ENCODE data around the gene OSCP1. TPM values are rescaled to one million over a fixed set of nuclear protein-coding genes. Genes with fewer than 3 reads are reported as not detected.
A peak's percentile ranks its signal among the peaks of the same experiment; 100 is the strongest.

OSCP1 gene
- total RNA-seq, 8 experiments from 2014 or later = 7.5 to 31.1 (median 24.6) TPM

DNA sequence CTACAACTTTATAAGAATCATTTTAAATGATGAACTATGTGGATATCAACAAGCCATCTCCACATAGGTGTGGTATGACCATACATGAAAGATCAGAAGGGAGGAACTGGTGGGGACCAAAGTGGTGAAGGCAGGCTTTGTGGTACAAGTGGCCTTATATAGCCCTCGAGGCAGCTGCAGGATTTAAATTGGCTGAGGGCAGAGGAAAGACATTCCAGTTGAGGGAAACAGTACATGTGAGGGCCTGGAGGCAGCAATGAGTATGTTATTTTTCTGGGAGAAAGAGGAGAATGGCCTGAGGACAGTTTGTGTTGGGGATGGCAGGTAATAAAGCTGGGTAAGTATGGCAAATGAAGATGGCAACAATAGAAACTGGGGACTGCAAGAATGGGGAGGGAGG is 17.1 kb downstream of the OSCP1 start:
- no peak for ATAC-seq (replicated peaks in 6 of 8)
- WGBS, 10 experiments = 0 to 71% (median 40%) methylated on average over 1 of the region's 1 CpG; no CpG with 5 or more reads in 3 of the 10 experiments
- H3K4me1 ChIP-seq (replicated peaks in 1 of 2) = no peaks in the 10 kb centered on the region
- in situ Hi-C loops (cut with MboI; ENCODE audit: low pct_unique_long_range_greater_than_20kb in 2 of 9, low sequenced_read_pairs in 9 of 9, unreplicated experiment in 9 of 9) = no loop called here
- no peak overlapping the region for H3K4me3 ChIP-seq
- H3K27ac ChIP-seq = no peak overlapping the region

DNA sequence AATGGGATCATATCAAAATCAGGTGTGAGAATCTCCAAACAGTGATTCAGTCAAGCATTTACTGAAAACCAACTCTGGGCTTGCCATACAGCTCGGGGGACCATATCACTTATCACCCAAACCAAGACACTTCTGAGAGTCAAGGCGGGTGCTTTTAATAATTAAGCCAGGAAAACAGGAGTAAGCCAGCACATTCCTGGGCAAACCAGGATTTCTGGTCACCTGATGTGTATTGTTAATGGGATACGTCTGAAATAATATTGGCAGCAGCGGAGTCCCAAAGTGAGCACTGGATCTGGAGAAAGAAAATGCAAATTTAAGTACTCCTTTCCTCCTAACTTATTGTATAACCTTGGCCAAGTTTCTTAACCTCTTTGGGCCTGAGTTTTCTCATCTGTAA is 17.6 kb downstream of the OSCP1 start:
- ATAC-seq (replicated peaks in 6 of 8) = no peak
- no peak overlapping the region for H3K4me3 ChIP-seq
- in situ Hi-C loops (cut with MboI; ENCODE audit: low pct_unique_long_range_greater_than_20kb in 2 of 9, low sequenced_read_pairs in 9 of 9, unreplicated experiment in 9 of 9) = no loop called here
- no peaks in the 10 kb centered on the region for H3K4me1 ChIP-seq (replicated peaks in 1 of 2)
- H3K27ac ChIP-seq = no peak overlapping the region
- WGBS, 10 experiments = 70 to 100% (median 92%) methylated on average over 1 to 4 of the region's 4 CpGs; no CpG with 5 or more reads in 2 of the 10 experiments

GRCh38 chr1:36425791-36426190 is 24.5 kb downstream of the OSCP1 start:
- Histone ChIP-seq H3K27ac (no peak overlapping the region), H3K4me1 (replicated peaks in 1 of 2) (no peaks in the 10 kb centered on the region), H3K4me3 (no peak overlapping the region)
- WGBS, 10 experiments = 58 to 79% (median 75%) methylated on average over 2 to 4 of the region's 4 CpGs; no CpG with 5 or more reads in 3 of the 10 experiments
- ATAC-seq (replicated peaks in 6 of 8) = no peak
- in situ Hi-C loops (cut with MboI; ENCODE audit: low pct_unique_long_range_greater_than_20kb in 2 of 9, low sequenced_read_pairs in 9 of 9, unreplicated experiment in 9 of 9) = loop anchor here in 1 of 9 experiments (10.0 kb wide), 1 partner anchor 331 kb away; no protein-coding TSS in a partner anchor

GRCh38 chr1:36421649-36422048 is 28.6 kb downstream of the OSCP1 start:
- Histone ChIP-seq H3K27ac (no peak overlapping the region), H3K4me1 (replicated peaks in 1 of 2) (peaks cover 6 to 12% of the 10 kb centered on the region in 2 donors), H3K4me3 (no peak overlapping the region)
- ATAC-seq (replicated peaks in 6 of 8) = no peak
- WGBS, 10 experiments = 64 to 100% (median 89%) methylated on average over 1 to 7 of the region's 7 CpGs; no CpG with 5 or more reads in 2 of the 10 experiments
- in situ Hi-C loops (cut with MboI; ENCODE audit: low pct_unique_long_range_greater_than_20kb in 2 of 9, low sequenced_read_pairs in 9 of 9, unreplicated experiment in 9 of 9) = loop anchor here in 5 of 9 experiments (10.0 to 25.0 kb wide), 3 partner anchors 259 to 327 kb away; partner anchors contain the start of gene MAP7D1 (in 1 of the 5)

DNA sequence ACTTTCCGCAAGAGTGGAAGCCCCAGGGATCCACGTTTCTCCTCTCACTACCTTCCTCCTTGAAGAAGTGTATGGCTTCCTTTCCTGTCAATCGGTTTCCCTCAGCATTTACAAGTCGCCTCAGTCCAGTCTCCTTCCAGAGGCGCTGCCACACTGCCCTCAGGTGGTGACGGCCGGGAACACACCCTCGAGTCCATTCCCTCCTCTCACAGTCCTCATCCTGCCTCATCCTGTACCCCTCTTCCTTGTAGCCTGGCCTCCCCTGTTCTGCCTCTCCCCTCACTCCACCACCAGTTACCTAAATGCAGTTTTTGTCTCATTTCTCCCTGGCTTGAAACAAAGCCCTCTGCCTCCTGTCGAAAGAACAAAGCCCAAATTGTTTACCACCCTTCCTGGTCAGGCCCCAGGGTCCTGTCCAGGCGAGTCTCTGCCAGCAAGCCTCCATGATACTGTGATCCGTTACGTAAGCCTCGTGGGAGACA is 29.4 kb downstream of the OSCP1 start:
- H3K27ac ChIP-seq = no peak overlapping the region
- in situ Hi-C loops (cut with MboI; ENCODE audit: low pct_unique_long_range_greater_than_20kb in 2 of 9, low sequenced_read_pairs in 9 of 9, unreplicated experiment in 9 of 9) = loop anchor here in 5 of 9 experiments (10.0 to 25.0 kb wide), 3 partner anchors 259 to 326 kb away; partner anchors contain the start of gene MAP7D1 (in 1 of the 5)
- peak; percentile 88 to 100 (median 96) for ATAC-seq (replicated peaks in 6 of 8)

GRCh38 chr1:36420409-36420808 is 29.8 kb downstream of the OSCP1 start:
- Histone ChIP-seq H3K4me1 (replicated peaks in 1 of 2) (peaks cover 6 to 12% of the 10 kb centered on the region in 2 donors), H3K4me3 (no peak overlapping the region), H3K27ac (no peak overlapping the region)
- in situ Hi-C loops (cut with MboI; ENCODE audit: low pct_unique_long_range_greater_than_20kb in 2 of 9, low sequenced_read_pairs in 9 of 9, unreplicated experiment in 9 of 9) = loop anchor here in 5 of 9 experiments (10.0 to 25.0 kb wide), 3 partner anchors 258 to 326 kb away; partner anchors contain the start of gene MAP7D1 (in 1 of the 5)
- WGBS, 10 experiments = 0 to 100% (median 64%) methylated on average over 1 to 5 of the region's 5 CpGs
- ATAC-seq (replicated peaks in 6 of 8) = no peak

More for the DNA sequence above, 29.4 kb downstream of the OSCP1 start:
- Histone ChIP-seq H3K4me1 (replicated peaks in 1 of 2) (peaks cover 6 to 12% of the 10 kb centered on the region in 2 donors), H3K4me3 (no peak overlapping the region)
- 0 to 44% (median 13%) methylated on average over 2 to 13 of the region's 13 CpGs for WGBS, 10 experiments

GRCh38 chr1:36419569-36419968 is 30.7 kb downstream of the OSCP1 start:
- 46 to 96% (median 83%) methylated on average over 1 to 4 of the region's 4 CpGs; no CpG with 5 or more reads in 1 of the 10 experiments for WGBS, 10 experiments
- in situ Hi-C loops (cut with MboI; ENCODE audit: low pct_unique_long_range_greater_than_20kb in 2 of 9, low sequenced_read_pairs in 9 of 9, unreplicated experiment in 9 of 9) = loop anchor here in 4 of 9 experiments (25.0 kb wide), 2 partner anchors 257 to 307 kb away; partner anchors contain the start of gene MAP7D1 (in 1 of the 4)

GRCh38 chr1:36419140-36419539 is 31.1 kb downstream of the OSCP1 start:
- no peak overlapping the region for H3K27ac ChIP-seq
- H3K4me3 ChIP-seq = no peak overlapping the region
- in situ Hi-C loops (cut with MboI; ENCODE audit: low pct_unique_long_range_greater_than_20kb in 2 of 9, low sequenced_read_pairs in 9 of 9, unreplicated experiment in 9 of 9) = loop anchor here in 4 of 9 experiments (25.0 kb wide), 2 partner anchors 257 to 307 kb away; partner anchors contain the start of gene MAP7D1 (in 1 of the 4)
- peaks cover 6 to 12% of the 10 kb centered on the region in 2 donors for H3K4me1 ChIP-seq (replicated peaks in 1 of 2)
- 43 to 100% (median 83%) methylated on average over 1 to 3 of the region's 3 CpGs; no CpG with 5 or more reads in 2 of the 10 experiments for WGBS, 10 experiments
- no peak for ATAC-seq (replicated peaks in 6 of 8)

More at GRCh38 chr1:36419569-36419968, 30.7 kb downstream of the OSCP1 start:
- no peak for ATAC-seq (replicated peaks in 6 of 8)
- no peak overlapping the region for H3K4me3 ChIP-seq
- H3K27ac ChIP-seq = no peak overlapping the region
- H3K4me1 ChIP-seq (replicated peaks in 1 of 2) = peaks cover 6 to 12% of the 10 kb centered on the region in 2 donors

GRCh38 chr1:36417931-36418330 is 32.3 kb downstream of the OSCP1 start:
- 28 to 85% (median 69%) methylated on average over 2 to 9 of the region's 9 CpGs; no CpG with 5 or more reads in 2 of the 10 experiments for WGBS, 10 experiments
- peak in 4 of 8 experiments; percentile 35 to 72 (median 68) for ATAC-seq (replicated peaks in 6 of 8)
- in situ Hi-C loops (cut with MboI; ENCODE audit: low pct_unique_long_range_greater_than_20kb in 2 of 9, low sequenced_read_pairs in 9 of 9, unreplicated experiment in 9 of 9) = loop anchor here in 4 of 9 experiments (25.0 kb wide), 2 partner anchors 256 to 306 kb away; partner anchors contain the start of gene MAP7D1 (in 1 of the 4)
- Histone ChIP-seq H3K4me1 (replicated peaks in 1 of 2) (peaks cover 6 to 12% of the 10 kb centered on the region in 2 donors), H3K4me3 (no peak overlapping the region), H3K27ac (peak overlapping the region in 1 of 2 donors; percentile 59)

DNA sequence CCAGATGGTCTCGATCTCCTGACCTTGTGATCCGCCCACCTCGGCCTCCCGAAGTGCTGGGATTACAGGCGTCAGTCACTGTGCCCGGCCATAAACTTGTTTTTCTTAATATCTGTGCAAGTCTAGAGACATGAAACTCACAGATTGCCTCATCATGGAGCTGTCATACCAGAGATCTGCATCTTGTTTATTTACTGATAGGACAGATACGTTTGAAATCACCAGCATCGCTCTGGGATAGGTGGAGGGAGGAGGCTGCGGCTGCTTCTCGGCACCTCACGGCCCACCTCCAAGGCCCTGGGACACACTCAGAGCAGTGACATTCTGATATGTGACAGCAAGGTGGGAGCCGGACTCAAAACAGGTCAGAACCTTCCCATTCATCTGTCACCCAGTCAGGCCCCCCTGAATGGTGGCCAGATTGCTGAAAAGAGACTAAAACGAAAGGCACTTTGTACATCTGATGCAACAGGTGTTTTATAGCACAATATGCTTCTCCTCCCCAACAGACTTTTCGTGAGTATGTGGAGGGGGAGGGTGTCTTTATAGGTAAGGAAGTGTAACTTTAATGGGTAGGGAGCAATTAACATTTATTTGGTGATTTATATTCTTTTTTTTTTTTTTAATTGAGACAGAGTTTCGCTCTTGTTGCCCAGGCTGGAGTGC is 34.5 kb downstream of the OSCP1 start:
- in situ Hi-C loops (cut with MboI; ENCODE audit: low pct_unique_long_range_greater_than_20kb in 2 of 9, low sequenced_read_pairs in 9 of 9, unreplicated experiment in 9 of 9) = loop anchor here in 4 of 9 experiments (25.0 kb wide), 2 partner anchors 253 to 303 kb away; partner anchors contain the start of gene MAP7D1 (in 1 of the 4)
- H3K27ac ChIP-seq = no peak overlapping the region
- no peak for ATAC-seq (replicated peaks in 6 of 8)
- no peak overlapping the region for H3K4me3 ChIP-seq
- H3K4me1 ChIP-seq (replicated peaks in 1 of 2) = peaks cover 6 to 12% of the 10 kb centered on the region in 2 donors
- 74 to 100% (median 92%) methylated on average over 1 to 15 of the region's 15 CpGs; no CpG with 5 or more reads in 1 of the 10 experiments for WGBS, 10 experiments

GRCh38 chr1:36414384-36414783 is 35.9 kb downstream of the OSCP1 start:
- WGBS, 10 experiments = 69 to 100% (median 92%) methylated on average over 3 to 4 of the region's 4 CpGs; no CpG with 5 or more reads in 3 of the 10 experiments
- ATAC-seq (replicated peaks in 6 of 8) = no peak
- in situ Hi-C loops (cut with MboI; ENCODE audit: low pct_unique_long_range_greater_than_20kb in 2 of 9, low sequenced_read_pairs in 9 of 9, unreplicated experiment in 9 of 9) = loop anchor here in 4 of 9 experiments (25.0 kb wide), 2 partner anchors 252 to 302 kb away; partner anchors contain the start of gene MAP7D1 (in 1 of the 4)

DNA sequence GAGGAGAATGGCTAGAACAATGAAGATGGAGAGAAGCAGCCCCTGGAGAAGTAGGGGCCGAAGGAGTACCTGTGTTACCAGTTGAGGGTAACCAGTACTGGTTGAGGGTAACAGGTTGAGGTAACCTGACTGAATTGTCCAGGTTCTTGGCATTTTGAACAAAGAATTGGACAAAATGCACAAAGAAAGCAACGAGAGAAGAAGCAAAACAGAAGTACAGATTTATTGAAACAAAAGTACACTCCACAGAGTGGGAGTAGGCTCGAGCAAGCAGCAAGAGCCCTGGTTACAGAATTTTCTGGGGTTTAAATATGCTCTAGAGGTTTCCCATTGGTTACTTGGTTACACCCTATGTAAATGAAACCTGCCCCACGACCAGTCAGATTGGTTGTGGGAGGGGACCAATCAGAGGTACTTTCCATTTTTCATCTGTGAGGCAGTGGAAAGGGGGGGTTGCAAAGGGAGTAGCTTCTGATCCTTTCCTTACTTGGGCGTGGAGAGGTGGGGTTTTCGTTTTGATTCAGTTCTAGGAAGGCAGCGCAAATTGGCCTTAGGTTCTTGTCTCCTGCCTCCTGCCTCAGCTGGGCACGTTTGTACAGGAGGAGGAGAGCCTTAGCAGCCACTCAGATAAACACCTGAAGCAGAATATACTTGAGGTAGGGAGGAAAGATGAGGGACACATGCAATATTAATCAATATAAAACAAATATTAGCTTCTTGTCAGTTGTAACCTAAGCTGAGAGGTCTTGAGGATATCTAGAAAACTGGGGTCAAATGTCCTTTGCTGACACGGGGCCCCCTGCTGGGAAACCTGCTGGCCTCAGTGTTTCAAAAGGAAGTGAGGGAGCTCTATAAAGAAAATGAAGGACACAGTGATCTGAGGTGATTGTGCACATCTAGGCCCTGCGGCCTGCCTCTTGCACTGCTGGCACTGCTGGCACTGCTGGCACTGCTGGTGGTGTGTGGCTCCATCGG is 38.3 kb downstream of the OSCP1 start:
- ATAC-seq (replicated peaks in 6 of 8) = peak in 5 of 8 experiments; percentile 8 to 99 (median 98)
- Histone ChIP-seq H3K4me1 (replicated peaks in 1 of 2) (no peaks in the 10 kb centered on the region), H3K27ac (no peak overlapping the region), H3K4me3 (no peak overlapping the region)
- WGBS, 10 experiments = 38 to 84% (median 67%) methylated on average over 2 to 9 of the region's 11 CpGs
- in situ Hi-C loops (cut with MboI; ENCODE audit: low pct_unique_long_range_greater_than_20kb in 2 of 9, low sequenced_read_pairs in 9 of 9, unreplicated experiment in 9 of 9) = loop anchor here in 4 of 9 experiments (25.0 kb wide), 2 partner anchors 250 to 300 kb away; partner anchors contain the start of gene MAP7D1 (in 1 of the 4)

More at GRCh38 chr1:36414384-36414783, 35.9 kb downstream of the OSCP1 start:
- no peak overlapping the region for H3K4me3 ChIP-seq
- no peak overlapping the region for H3K27ac ChIP-seq
- H3K4me1 ChIP-seq (replicated peaks in 1 of 2) = peaks cover 3 to 10% of the 10 kb centered on the region in 2 donors

All from motor neuron (in vitro differentiated cells).